Measurements from ENCODE around the gene MYO9B. TPM values are rescaled to one million over a fixed set of nuclear protein-coding genes. Genes with fewer than 3 reads are reported as not detected.

The MYO9B gene
- polyA plus RNA-seq, 1 donor (not counting 4 experiments of a cell fraction or from before 2014, with no cell fraction given) = 14.3 TPM

DNA sequence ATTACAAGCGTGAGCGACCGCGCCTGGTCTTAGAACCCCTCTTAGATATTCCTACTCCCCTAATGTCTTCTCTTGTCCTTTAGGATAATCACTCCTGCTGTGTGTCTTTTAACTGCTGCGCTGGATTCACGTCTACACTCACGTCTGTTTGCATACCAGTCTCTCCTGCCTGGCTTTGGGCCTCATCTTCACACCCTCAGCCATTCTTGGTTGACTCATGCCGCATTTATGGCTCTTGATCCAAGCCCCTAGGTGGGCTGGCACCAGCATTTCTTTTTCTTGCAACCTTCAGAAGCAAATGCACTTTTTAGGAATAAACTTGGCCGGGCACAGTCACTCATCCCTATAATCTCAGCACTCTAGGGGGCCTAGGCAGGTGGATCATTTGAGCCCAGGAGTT, 22.7 kb downstream of the MYO9B start:
- H3K36me3 ChIP-seq (ENCODE audit: control insufficient read depth in 2 of 2, extremely low read depth in 1 of 2, insufficient read depth in 2 of 2, low read length in 2 of 2) = peaks cover 13 to 17% of the 10 kb centered on the region in 2 experiments
- H3K79me2 ChIP-seq (ENCODE audit: control insufficient read depth, insufficient read depth, low read length) = peaks cover 61% of the 10 kb centered on the region
- no peak overlapping the region for H3K4me2 ChIP-seq (ENCODE audit: control insufficient read depth, extremely low read depth, insufficient read depth, low read depth, low read length)
- H4K20me1 ChIP-seq (ENCODE audit: control insufficient read depth, extremely low read depth, insufficient read depth, low read length) = no peaks in the 10 kb centered on the region
- H3K9me1 ChIP-seq (ENCODE audit: control insufficient read depth, extremely low read depth, insufficient read depth, low read length) = no peaks in the 10 kb centered on the region
- H3K4me1 ChIP-seq (ENCODE audit: control insufficient read depth, extremely low read depth, insufficient read depth, low read length) = no peaks in the 10 kb centered on the region
- no peak for FAIRE-seq
- H3K9ac ChIP-seq (ENCODE audit: control insufficient read depth, extremely low read depth, insufficient read depth, low read length) = no peak overlapping the region
- H2AFZ ChIP-seq (ENCODE audit: control insufficient read depth, low read length) = no peak overlapping the region
- no peaks in the 10 kb centered on the region for H3K27me3 ChIP-seq (ENCODE audit: control insufficient read depth, extremely low read depth, insufficient read depth, low read length)
- TF ChIP-seq EZH2 (IDR thresholded peaks at IDR 0.05; ENCODE audit: low read length) = no peak
- TF ChIP-seq, protein P1, sequence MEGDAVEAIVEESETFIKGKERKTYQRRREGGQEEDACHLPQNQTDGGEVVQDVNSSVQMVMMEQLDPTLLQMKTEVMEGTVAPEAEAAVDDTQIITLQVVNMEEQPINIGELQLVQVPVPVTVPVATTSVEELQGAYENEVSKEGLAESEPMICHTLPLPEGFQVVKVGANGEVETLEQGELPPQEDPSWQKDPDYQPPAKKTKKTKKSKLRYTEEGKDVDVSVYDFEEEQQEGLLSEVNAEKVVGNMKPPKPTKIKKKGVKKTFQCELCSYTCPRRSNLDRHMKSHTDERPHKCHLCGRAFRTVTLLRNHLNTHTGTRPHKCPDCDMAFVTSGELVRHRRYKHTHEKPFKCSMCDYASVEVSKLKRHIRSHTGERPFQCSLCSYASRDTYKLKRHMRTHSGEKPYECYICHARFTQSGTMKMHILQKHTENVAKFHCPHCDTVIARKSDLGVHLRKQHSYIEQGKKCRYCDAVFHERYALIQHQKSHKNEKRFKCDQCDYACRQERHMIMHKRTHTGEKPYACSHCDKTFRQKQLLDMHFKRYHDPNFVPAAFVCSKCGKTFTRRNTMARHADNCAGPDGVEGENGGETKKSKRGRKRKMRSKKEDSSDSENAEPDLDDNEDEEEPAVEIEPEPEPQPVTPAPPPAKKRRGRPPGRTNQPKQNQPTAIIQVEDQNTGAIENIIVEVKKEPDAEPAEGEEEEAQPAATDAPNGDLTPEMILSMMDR (optimal IDR thresholded peaks at IDR 0.05 in 1 of 3, IDR thresholded peaks at IDR 0.05 in 1 of 3, conservative IDR thresholded peaks at IDR 0.05 in 1 of 3; ENCODE audit: extremely low read depth in 1 of 3, insufficient read depth in 2 of 3, low read length in 3 of 3) = no peak
- H3K4me3 ChIP-seq (ENCODE audit: control insufficient read depth in 2 of 3, extremely low read depth in 1 of 3, insufficient read depth in 2 of 3, low read depth in 1 of 3, low read length in 3 of 3) = no peak overlapping the region
- DNase-seq (ENCODE audit: low read depth, low spot score) = no peak
- dilution Hi-C loops (cut with MboI; ENCODE audit: extremely low pct_ligation_motif_present, low sequenced_read_pairs) = no loop called here
- no peaks in the 10 kb centered on the region for H3K9me3 ChIP-seq (ENCODE audit: control insufficient read depth, low read depth, low read length)
- H3K27ac ChIP-seq (ENCODE audit: control insufficient read depth, insufficient read depth, low read length) = no peak overlapping the region

- peaks cover 41% of the 10 kb centered on the region for H3K79me2 ChIP-seq (ENCODE audit: control insufficient read depth, insufficient read depth, low read length)
These were observed 26.4 kb downstream of the MYO9B start for GRCh38 chr19:17101686-17102628.

More at GRCh38 chr19:17101686-17102628, 26.4 kb downstream of the MYO9B start:
- no peaks in the 10 kb centered on the region for H3K27me3 ChIP-seq (ENCODE audit: control insufficient read depth, extremely low read depth, insufficient read depth, low read length)
- DNase-seq (ENCODE audit: low read depth, low spot score) (no peak), FAIRE-seq (no peak)
- dilution Hi-C loops (cut with MboI; ENCODE audit: extremely low pct_ligation_motif_present, low sequenced_read_pairs) = no loop called here
- H3K9ac ChIP-seq (ENCODE audit: control insufficient read depth, extremely low read depth, insufficient read depth, low read length) = no peak overlapping the region
- H3K27ac ChIP-seq (ENCODE audit: control insufficient read depth, insufficient read depth, low read length) = no peak overlapping the region
- peaks cover 16 to 22% of the 10 kb centered on the region in 2 experiments for H3K36me3 ChIP-seq (ENCODE audit: control insufficient read depth in 2 of 2, extremely low read depth in 1 of 2, insufficient read depth in 2 of 2, low read length in 2 of 2)
- no peaks in the 10 kb centered on the region for H3K4me1 ChIP-seq (ENCODE audit: control insufficient read depth, extremely low read depth, insufficient read depth, low read length)
- H4K20me1 ChIP-seq (ENCODE audit: control insufficient read depth, extremely low read depth, insufficient read depth, low read length) = peaks cover 7% of the 10 kb centered on the region
- no peak overlapping the region for H3K4me3 ChIP-seq (ENCODE audit: control insufficient read depth in 2 of 3, extremely low read depth in 1 of 3, insufficient read depth in 2 of 3, low read depth in 1 of 3, low read length in 3 of 3)
- H3K4me2 ChIP-seq (ENCODE audit: control insufficient read depth, extremely low read depth, insufficient read depth, low read depth, low read length) = no peak overlapping the region
- H3K9me1 ChIP-seq (ENCODE audit: control insufficient read depth, extremely low read depth, insufficient read depth, low read length) = no peaks in the 10 kb centered on the region
- no peak for TF ChIP-seq EZH2 (IDR thresholded peaks at IDR 0.05; ENCODE audit: low read length)
- TF ChIP-seq, protein P1 (optimal IDR thresholded peaks at IDR 0.05 in 1 of 3, IDR thresholded peaks at IDR 0.05 in 1 of 3, conservative IDR thresholded peaks at IDR 0.05 in 1 of 3; ENCODE audit: extremely low read depth in 1 of 3, insufficient read depth in 2 of 3, low read length in 3 of 3) = no peak
- no peaks in the 10 kb centered on the region for H3K9me3 ChIP-seq (ENCODE audit: control insufficient read depth, low read depth, low read length)
- no peak overlapping the region for H2AFZ ChIP-seq (ENCODE audit: control insufficient read depth, low read length)
